Dermis microvascular lymphatic vessel endothelial cell (primary cell): ENCODE data around the gene PCP4L1. TPM values are rescaled to one million over a fixed set of nuclear protein-coding genes. Genes with fewer than 3 reads are reported as not detected.
"Not testable (repeated sequence)": the region's sequence is repeated elsewhere in the genome, so short reads cannot be mapped to it uniquely, and the experiment has no call there.

Experiments used
- DNase-seq, 2 donors: peaks; one replicate each; pipeline versions ENCODE4 v3.0.0 to v3.0.0-alpha.2; 2010; ENCODE audit warnings: low read depth in 2 of 2
- total RNA-seq: library from RNA; depleted of rRNA; stranded (reverse); fragments of >200 nt; gene quantifications from 2 replicates; pipeline ENCODE4 v1.2.1, GENCODE V29; 2014

Gene PCP4L1
- total RNA-seq, 1 donor from 2014 or later: not detected

DNA sequence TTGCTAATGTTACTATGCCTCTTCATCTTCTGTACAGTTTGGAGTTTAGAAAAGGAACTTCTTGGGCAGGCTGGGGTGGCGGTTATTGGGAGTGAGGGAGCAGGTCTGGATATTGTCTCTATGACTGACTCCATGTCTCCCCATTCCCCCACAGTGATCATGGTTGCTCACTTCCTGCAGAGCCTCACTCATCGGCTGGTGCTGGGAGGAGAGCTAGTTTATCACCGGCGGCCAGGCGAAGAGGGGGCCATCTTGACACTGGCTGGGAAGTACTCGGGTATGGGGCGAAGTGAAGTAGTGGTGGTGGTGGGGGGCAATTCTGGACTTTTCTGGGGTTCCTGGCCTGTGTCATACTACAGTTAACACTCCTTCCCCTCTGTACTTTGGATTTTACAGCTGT, 30.5 kb upstream of the PCP4L1 start:
- no peak for DNase-seq

DNA sequence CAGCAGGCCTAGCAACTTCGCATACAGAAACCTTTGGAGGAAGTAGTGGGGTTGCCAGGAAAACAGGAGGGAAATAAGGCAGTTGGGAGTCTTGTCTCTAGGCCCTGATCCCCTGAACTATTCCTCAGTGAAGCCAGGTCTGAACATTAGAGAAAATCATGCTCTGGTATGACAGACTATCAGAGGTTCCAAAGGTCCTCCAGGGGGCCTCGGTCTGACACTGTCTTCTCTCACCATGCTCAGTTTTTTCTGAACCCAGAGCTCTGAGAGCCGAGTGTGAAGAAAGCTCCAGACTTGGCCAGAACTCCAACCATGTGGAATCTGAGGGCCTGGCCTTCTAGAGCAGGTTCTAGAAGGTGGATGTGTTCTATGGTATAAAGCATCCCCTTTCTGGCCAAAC, 28.6 kb upstream of the PCP4L1 start:
- DNase-seq: peak in 1 of 2 donors; percentile 21

DNA sequence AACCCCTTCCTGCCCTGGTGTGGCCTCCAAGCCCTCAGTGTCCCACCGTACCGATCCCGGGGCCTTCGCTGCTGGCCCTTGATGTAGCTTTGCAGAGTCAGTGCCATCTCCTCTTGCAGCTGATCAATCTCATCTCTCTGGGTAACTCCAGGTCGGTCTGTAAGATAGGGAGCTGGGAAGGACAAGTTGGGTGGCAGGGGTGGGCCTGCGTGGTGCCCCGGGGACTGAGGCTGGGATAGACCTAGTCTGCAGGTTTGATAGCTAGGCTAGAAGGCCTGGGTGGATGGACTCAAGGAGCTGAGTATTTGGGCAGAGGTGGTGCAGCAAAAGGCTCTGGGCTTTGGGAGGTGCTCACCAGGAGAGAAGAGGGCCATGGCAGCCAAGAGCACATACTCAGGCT, 27.8 kb upstream of the PCP4L1 start:
- DNase-seq: no peak

DNA sequence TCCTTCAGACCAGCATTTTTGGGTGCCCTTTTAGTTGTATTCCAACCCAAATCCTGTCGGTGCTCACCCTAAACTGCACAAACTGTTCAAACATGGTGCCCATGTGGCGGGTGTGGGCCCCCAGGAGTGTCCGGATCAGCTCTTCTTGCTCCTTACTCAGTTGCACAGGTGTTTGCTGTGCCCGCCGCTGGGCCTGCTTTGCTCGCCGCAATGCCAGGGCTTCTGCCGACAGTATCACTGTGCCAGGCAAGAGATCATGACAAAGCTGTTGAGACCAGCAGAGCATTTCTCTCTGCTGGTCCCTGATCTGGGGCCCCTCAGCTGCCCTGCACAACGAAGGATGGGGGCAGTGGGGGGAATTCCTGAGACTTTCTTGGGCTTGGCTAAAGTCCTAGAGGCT, 25.4 kb upstream of the PCP4L1 start:
- DNase-seq: no peak

DNA sequence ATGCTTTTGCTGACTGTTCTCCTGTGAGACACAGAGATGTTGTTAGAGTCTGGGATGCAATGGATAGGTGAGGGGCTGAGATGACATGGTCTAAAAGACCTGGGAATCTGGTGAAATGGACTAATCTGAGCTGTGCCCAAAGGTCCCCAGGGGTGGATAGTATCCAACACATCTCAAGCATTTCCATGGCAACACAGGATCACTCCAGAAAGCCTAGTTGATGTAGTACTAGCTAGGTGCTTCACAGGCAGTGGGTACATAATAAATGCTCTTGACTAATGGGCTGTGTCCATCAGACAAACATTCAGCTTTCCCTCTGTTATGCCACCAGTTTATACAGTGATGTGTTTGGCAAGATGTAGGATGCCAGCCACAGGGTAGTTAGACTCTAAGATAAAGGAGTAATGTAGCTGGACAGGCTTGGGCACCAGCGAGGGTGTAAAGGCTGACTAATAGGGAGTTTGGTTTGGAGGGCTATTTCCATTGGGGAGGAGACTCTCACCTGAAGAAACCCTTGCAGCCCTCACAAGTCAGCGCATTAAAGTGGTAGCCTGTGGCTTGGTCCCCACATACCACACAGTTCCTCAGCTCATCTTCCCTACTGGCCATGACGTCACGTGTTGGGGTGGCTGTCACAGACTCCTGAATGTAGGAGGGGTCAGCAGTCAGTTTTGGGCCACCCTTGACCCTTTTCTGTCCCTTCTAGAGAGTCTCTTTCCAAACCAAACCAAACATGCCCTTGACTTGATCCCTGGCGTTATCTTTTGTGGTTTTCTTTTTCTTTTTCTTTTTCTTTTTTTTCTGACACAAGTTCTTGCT, 22.4 kb upstream of the PCP4L1 start:
- no peak for DNase-seq

DNA sequence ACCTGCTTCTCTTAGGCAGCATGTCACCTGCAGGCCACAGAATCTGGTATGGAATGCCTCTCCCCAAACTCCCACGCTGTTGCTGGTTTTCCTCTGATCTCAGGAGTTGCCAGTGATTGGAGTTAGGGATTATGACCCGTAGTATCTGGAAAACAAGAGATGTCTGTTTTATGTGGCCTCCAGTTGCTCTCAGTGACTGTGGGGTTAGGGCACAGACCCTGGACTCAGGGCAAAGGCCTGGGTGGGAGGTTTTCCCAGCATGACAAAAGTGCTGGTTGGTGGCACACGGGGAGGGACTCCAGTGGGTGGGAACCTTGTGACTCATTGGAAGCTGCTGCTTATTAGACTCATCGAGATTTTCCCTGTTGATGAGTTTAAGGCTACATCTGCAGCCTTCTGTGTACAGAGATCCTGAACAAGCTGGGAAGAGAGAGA, 20.5 kb upstream of the PCP4L1 start, which contains the start of gene NR1I3:
NR1I3 (minus strand) TSS at position 165 of the 435 bp plus-strand sequence. CDS start 1,638 bp downstream, outside the sequence.
- DNase-seq: no peak

DNA sequence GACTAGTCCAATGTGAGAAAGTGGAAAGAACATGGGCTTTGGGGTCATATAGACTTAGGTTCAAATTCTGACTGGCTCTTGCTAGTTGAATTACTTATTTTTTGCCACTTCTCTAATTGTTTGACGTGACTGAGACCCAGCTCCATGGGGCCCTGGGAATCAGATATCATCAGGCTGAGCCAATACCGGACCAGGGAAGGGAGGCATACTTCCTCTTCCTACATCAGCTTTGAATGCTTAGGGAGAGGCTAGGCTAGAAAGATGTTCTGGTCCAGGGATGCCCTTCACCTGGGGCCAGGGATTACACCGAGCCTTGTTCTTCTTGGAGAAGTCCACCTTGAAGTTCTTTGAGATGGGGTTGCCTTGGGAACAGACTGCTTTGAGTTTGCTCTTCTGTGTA, 16.9 kb upstream of the PCP4L1 start:
- no peak for DNase-seq

DNA sequence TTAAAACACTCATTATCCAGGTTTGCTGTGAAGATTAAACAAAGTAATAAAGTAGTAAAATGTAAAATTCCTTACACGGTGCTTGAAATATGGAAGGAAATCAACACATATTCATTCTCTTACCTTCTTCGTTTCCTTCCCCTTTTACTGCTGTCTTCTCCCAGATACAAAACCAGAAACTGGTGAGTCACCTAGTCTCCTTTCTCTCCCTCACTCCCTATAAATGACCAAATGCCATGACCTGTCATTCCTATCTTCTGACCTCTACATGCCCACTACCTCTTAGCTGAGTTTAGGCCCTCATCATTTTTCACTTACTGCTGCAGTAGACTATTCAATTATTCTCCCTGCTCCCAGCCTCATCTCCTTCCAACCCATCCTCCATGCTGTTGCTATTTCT, 16.2 kb upstream of the PCP4L1 start:
- no peak for DNase-seq

DNA sequence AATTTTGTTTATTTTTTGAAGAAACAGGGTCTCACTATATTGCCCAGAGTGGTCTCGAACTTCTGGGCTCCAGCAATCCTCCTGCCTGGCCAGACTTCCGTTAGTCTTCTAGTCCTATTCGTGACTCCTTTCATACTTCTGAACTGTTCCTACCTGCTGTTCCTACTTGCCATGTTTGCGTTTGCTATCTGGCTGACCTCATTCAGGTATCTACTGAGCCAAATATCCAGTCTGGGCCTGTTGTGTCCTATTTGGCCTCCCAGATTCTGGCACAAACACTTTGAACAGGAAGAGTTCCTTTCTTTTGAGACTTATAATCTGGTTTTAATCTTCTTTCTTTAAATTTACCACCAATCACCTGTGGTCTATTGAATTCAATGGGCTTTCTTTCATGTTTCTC, 13.7 kb upstream of the PCP4L1 start:
- no peak for DNase-seq

DNA sequence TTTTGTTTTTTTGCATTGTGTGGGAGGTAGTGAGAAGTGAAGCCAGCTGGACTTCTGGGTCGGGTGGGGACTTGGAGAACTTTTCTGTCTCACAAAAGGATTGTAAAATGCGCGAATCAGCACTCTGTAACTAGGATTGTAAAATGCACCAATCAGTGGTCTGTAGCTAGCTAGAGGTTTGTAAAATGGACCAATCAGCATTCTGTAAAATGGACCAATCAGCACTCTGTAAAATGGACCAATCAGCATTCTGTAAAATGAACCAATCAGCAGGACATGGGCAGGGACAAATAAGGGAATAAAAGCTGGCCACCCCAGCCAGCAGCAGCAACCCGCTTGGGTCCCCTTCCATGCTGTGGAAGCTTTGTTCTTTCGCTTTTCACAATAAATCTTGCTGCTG, 8.4 kb upstream of the PCP4L1 start:
- not testable (repeated sequence) for DNase-seq

DNA sequence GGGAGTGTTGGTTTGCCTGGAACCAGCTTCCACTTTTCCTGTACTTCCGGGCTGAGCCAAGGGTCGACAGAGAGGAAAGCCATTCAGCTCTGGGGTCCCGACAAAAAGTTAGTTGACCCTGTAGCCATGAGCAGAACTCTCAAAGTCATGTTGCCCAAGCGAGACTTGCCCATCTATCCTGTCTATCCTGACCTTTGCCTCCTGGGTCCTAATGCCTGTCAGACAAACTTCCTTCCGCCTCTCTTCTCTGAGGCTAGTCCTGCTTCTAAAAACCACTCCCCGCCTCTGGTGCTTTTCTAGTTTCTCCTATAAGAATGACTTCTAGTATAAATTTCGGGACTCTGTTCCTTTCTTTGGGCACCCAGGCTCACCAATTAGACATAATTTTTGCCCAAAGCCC, 7.7 kb upstream of the PCP4L1 start:
- no peak for DNase-seq

DNA sequence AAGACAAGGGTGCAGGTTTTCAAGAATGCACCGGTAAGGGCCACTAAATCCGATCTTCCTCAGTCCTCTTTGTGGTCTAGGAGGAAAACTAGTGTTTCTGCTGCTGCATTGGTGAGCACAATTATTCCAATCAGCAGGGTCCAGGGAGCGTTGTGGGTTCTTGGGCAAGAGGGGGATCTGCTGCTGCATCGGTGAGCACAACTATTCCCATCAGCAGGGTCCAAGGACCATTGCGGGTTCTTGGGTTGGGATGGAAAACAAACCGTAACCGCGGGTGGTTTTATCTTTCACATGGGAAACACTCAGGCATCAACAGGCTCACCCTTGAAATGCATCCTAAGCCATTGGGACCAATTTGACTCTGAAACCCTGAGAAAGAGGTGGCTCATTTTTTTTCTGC, 7.0 kb upstream of the PCP4L1 start:
- no peak for DNase-seq

DNA sequence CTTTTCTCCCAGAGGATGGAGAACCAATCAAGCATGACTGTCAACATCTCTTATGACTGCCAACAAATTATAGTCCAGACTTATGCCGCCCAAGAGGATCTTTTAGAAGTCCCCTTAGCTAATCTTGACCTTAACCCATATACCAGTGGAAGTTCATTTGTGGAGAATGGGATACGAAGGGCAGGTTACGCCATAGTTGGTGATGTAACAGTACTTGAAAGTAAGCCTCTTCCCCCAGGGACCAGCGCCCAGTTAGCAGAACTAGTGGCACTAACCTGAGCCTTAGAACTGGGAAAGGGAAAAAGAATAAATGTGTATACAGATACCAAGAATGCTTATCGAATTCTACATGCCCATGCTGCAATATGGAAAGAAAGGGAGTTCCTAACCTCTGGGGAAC, 3.2 kb upstream of the PCP4L1 start:
- not testable (repeated sequence) for DNase-seq

DNA sequence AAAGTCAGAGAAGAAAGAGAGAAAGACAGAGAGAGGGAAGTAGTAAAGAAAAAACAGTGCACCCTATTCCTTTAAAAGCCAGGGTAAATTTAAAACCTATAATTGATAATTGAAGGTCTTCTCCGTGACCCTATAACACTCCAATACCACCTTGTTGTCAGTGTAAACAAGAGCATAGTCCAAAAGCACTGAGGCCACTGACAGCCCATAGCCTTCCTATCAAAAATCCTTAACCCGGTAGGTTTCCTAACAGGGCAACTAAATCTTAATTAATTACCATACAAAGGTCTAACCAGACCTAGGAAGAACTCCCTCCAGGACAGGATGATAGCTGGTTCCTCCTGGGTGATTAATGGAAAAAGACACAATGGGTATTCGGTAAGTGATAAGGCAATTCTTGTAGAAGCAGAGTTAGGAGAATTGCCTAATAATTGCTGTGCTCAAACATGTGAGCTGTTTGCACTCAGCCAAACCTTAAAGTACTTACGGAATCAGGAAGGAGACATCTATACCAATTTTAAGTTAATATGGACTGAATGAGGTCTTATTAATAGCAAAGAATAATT, 2.5 kb upstream of the PCP4L1 start:
- not testable (repeated sequence) for DNase-seq

DNA sequence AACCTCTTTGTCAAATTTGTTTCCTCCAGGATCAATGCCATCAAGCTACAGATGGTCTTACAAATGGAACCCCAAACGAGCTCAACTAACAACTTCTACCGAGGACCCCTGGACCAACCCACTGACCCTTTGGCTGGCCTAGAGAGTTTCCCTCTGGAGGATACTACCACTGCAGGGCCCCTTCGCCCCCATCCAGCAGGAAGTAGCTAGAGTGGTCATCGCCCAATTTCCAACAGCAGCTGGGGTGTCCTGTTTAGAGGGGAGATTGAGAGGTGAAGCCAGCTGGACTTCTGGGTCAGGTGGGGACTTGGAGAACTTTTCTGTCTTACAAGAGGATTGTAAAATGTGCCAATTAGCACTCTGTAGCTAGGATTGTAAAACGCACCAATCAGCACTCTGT, 1.4 kb upstream of the PCP4L1 start:
- not testable (repeated sequence) for DNase-seq

DNA sequence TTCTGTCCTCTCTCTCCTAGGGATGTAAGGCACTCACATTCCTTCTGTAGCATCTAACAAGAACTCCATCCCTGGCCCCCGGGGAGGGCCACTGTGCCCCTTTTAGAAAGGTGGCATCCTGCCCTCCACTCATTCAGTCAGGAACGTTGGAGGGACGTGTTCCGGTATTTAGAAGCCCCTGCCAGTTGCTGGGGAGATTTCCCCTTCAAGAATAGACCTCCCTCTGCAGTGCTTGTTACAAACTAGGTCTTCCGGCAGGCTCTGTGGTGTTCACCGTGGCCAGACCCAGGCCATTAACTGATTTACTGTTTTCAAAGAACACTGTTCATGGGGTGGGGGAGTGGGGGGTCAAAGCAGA, 779 bp downstream of the PCP4L1 start:
- no peak for DNase-seq

DNA sequence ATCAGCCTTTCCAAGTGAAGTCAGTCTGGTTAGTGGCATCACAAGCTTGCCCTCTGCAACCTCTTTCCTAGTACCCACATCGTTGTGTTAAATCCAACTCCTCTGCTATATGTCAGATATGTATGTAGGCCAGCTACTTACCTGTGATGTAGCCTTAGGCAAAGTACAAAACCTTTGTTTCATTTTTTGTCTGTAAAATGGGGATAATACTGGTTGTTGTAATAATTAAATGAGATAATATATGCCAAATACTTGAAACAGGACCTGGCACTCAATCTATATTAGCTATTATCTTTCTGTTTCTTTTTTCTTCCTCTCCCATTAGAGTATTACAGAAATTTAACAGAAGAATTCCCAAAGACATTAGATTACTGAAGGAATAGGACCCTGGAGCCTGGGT, 1.2 kb downstream of the PCP4L1 start:
- no peak for DNase-seq

DNA sequence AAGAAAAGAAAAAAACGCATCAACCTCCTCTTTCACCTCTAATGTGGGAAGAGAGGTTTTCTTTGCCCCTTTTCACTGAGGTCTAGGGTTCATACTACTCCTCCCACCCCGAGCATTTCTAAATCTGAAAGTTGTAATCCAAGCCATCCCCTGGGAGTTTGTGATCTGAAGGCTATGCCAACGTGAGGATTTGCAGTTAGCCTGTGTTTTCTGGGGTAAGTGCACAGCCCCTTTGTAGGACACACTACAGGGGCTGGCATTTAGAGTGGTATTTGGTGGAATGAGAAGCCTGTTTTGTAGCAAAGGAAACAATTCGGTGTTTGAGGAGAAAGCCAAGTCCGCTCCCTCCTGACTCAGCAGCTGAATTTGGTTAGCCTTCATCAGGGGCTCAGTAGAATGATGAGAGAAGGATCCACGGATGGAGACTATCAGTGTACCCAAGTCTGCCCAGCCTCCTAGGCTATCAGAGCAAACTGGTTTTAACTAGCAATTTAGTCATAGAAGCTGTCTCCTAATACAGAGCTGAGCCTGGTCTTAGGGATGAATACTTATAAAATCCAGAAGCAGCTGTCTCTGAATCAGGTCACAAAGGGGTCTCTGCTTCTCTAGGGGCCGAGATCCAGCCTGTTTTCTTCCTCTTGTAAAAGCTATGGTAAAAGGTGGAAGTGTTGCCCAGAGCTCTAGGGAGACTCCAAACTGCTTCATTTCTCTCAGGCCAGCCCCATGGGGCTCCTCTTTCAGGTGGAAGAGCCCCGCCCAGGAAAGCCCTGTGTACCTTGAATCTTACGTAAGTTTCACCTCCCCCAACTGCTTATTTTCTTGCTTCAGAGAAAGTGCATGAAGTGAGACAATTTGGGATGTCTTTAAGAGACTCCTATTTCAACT, 2.1 kb downstream of the PCP4L1 start:
- no peak for DNase-seq

DNA sequence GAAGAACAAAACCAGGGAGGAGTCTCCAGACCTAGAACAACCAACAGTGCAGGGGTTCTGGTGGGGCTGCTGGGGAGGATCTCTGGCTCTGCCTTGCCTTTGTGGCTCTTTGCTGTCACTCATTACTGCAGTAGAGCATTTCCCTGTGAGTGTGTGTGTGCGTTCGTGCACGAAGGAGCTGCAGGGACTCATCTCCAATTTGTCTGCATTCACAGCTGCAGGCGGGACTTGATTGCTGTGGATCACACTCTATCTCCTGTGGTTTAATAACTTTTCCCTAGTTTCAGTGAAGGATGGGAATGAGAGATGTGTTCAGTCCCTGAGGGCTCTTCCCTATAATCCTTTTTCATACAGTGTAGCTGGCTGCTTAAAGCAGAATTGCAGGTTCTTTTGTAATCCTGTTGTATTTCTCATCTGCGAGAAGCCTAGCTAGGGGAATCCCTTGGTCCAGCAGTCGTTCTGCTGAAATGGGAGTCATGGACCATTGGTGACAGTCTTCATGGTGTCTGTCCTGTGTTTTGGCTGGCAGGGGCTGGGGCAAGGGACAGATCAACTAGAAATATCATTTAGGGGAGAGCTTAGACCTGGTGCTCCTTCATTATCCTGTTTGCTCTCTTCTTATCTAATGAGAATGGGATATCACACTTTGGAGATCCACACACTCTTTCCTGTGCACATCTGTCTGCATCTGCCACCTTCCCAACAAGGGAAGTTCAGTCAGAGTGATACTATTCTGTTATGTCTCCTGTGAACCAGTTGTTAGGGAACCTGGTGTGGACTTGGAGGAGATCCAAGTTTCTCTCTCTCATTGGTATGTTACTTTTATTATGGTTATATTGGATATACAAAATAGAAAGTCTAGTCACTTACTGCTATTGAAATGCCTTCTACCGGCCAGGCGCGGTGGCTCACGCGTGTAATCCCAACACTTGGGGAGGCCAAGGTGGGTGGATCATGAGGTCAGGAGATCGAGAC, 3.0 kb downstream of the PCP4L1 start:
- peak in 1 of 2 donors; percentile 43 for DNase-seq

DNA sequence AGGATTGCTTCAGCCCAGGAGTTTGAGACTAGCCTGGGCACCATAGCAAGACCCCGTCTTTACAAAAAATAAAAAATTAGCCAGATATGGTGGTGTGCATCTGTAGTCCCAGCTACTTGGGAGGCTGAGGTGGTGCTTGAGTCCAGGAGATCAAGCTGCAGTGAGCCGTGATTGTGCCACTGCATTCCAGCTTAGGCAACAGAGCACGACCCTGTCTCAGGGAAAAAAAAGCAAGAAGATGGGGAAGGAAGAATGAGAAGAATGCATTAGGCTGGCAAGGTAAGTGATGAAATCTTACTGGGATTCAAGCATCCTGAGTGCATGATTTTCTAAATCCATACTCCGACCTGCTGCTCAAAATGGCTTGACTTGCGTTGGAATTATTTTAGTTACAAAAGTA, 6.8 kb downstream of the PCP4L1 start:
- no peak for DNase-seq

DNA sequence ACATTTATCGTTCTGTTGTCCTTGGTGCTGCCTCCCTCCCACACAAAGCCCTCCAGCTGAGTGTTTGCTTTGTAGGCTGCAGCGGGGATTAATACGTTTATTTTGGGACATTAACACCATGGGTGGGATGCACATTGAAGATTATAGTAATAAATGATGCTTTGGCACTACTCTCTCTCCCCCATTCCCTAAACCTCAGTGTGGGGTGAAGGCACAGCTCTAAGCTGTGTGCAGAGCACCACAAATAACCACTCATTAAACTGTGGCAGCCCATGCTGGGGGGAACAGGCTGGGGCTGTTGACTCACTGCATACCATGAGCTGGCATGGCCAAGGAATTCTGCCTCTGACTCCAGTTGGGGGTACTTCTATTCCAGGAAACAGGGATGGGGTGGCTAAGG, 7.7 kb downstream of the PCP4L1 start:
- no peak for DNase-seq
